Left renal cortex interstitium (tissue), 4 donors: ENCODE measurements around the gene ZFYVE26. TPM values are rescaled to one million over a fixed set of nuclear protein-coding genes. Genes with fewer than 3 reads are reported as not detected.
"Not testable (repeated sequence)": the region's sequence is repeated elsewhere in the genome, so short reads cannot be mapped to it uniquely, and the experiment has no call there.

Source experiments
- DNase-seq, 4 donors: peaks; one replicate each; pipeline ENCODE4 v3.0.0-alpha.2; 2013; ENCODE audit warnings: low read depth in 4 of 4, low spot score in 2 of 4, missing footprints in 1 of 4
- polyA plus RNA-seq, 4 donors: library from polyadenylated mRNA; unstranded; fragments of 120-200 nt; gene quantifications; one replicate each; pipeline ENCODE4 v1.2.1, GENCODE V29; 2013; ENCODE audit not compliant: insufficient read length in 4 of 4

ZFYVE26 gene
- polyA plus RNA-seq, result 10 to 100 TPM; 14.1 to 19.0 (median 16.4) TPM

DNA sequence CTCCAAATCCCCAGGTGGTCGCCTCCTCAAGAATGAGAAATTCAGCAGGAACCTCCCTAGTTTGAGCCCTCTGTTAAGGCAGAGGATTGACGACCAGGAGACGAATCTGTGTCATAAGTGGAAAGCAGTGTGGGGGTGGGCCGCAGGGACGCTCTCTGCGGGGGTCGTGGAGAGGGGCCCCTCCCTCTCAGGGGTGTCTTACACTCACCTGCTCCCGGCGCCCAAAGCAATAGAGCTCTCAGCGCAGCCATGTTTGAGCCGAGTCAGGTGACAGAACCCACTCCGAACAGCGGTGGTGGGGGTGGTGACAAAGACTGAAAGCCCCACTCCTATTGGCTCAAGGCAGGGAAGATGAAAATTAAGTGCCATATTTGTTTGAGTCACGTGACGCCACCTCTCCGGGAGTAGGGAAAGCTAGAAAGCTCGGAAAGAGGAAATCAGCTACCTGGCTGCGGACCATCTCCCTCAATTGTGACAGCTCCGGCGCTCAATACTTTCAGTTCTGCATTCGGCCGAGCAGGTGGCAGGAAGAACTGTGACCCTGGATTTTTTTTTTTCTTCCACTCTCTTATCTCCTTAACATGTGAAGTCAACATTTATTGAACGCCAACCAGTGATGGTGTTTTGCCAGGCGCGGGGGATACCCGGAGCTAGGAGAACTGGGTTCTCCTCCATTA is at the start of gene ZFYVE26:
Gene ZFYVE26 (minus strand): TSS at position 265 of the 677 bp plus-strand sequence. CDS start 627 bp downstream, outside the sequence.
- DNase-seq, result peak; percentile 82 to 97 (median 90)

- DNase-seq, result no peak
These were observed 46.8 kb upstream of the ZFYVE26 start for GRCh38 chr14:67863223-67863622.

DNA sequence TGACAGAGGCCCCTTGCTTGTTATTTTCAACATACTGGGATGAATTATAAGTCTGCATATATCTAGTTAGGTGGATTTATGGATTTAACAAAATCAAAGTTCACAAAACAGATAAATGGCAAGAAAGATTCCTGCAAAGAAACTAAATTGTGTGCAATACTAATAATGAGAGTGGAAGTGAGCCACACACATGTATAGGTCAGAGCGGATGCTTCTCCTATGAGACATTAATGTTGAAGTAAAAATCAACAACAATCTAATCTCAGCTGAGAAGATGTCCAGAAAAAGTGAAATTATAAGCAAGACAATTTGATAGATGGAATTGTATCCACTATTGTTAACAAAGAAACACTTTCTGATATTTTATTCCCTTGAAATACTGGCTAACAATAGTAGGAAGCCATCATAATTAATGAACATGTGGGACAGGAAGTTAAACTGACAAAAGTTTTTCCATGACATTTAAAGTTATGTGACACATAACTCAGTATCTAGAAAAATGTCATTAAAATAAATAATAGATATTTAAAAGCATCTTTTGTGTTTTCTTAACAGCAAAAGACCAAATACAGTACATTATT is 42.9 kb upstream of the ZFYVE26 start:
- DNase-seq, result no peak

- no peak for DNase-seq
These were observed 41.5 kb upstream of the ZFYVE26 start for GRCh38 chr14:67857778-67858350.

- no peak for DNase-seq
These were observed 40.4 kb upstream of the ZFYVE26 start for GRCh38 chr14:67856827-67857226.

- DNase-seq, result no peak
These were observed 37.3 kb upstream of the ZFYVE26 start for GRCh38 chr14:67853715-67854114.

DNA sequence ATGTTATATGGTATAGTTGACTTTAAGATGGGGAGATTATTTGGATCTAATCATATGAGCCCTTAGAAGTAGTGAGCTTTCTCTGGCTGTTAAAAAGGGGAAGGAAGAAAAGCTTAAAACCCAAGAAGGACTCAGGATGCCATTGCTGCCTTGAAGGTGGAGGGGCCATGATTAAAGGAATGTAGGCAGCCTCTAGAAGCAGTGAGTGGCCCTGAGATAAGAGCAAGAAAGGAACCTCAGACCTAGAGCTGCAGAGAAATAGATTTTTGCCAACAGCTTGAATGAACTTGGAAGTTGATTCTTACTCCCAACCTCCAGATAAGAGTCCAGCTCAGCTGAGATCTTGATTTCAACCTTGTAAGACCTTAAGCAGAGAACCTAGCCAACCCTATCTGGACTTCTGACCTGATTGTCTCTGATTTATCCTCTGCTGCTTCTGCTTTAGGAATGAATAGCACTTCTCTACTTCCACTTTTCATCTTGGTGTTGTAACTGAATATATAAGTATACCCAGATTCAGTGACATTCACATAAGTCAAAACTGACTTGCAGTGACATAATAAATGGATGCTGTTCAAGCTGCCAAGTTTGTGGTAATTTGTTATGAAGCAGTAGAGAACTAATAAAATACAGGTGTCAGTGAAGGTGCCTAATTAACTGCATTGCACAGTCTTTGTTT is 36.7 kb upstream of the ZFYVE26 start:
- no peak for DNase-seq

GRCh38 chr14:67851785-67852410 is 35.5 kb upstream of the ZFYVE26 start:
- no peak for DNase-seq

DNA sequence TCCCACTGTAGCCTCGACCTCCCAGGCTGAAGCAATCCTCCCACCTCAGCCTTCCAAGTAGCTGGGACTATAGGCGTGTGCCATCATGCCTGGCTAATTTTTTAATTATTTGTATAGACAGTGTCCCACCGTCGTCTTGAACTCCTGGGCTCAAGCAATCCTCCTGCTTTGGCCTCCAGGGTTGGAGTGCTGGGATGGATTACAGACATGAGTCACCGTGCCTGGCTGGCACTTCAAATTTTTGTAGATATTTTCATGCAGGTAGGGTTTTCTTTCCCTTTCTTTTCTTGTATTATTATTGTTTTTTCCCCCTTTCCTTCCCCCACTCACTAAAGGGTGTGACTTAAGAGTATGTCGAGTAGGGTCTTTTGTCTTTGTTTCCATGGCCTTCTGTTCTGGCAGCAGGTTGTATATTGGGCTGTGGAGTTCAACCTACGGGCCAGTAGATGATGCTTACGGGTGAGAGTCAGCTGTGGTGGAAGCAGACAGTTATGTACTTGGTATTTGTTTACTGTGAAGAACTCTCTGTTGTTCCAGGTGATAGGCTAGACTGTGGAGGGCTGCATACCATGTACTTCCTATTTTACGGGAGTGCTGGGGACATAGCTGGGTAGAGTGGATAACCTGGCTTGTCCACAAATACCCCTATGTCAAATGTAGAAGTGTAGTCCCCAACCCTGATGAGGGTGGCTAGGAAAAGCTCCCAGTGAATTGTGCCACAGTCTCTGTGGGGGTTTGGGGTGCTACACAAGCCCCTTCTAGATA is 33.9 kb upstream of the ZFYVE26 start:
- DNase-seq, result no peak

GRCh38 chr14:67846029-67846610 is 29.7 kb upstream of the ZFYVE26 start:
- DNase-seq, result no peak

GRCh38 chr14:67837011-67837624 is 20.7 kb upstream of the ZFYVE26 start:
- DNase-seq, result peak in 3 of 4 donors; percentile 53 to 57 (median 55)

GRCh38 chr14:67835596-67835995 is 19.2 kb upstream of the ZFYVE26 start:
- no peak for DNase-seq

DNA sequence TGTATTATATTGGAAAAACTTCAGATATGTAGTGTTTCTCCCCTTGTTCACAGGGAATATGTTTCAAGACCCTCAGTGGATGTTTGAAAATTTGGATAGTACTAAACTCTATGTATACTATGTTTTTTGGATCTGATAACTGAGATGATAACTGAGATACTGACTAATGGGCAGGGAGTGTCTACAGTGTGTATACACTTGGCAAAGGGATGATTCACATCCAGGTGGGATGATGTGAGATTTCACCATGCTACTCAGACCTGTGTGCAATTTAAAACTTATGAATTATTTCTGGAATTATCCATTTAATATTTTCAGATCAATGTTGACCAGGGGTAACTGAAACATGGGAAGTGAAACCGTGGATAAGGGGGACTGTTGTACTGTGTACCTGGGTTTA is 17.0 kb upstream of the ZFYVE26 start:
- DNase-seq, result no peak

GRCh38 chr14:67831113-67831512 is 14.7 kb upstream of the ZFYVE26 start:
- no peak for DNase-seq

- no peak for DNase-seq
These were observed 4.7 kb upstream of the ZFYVE26 start for GRCh38 chr14:67821121-67821520.

DNA sequence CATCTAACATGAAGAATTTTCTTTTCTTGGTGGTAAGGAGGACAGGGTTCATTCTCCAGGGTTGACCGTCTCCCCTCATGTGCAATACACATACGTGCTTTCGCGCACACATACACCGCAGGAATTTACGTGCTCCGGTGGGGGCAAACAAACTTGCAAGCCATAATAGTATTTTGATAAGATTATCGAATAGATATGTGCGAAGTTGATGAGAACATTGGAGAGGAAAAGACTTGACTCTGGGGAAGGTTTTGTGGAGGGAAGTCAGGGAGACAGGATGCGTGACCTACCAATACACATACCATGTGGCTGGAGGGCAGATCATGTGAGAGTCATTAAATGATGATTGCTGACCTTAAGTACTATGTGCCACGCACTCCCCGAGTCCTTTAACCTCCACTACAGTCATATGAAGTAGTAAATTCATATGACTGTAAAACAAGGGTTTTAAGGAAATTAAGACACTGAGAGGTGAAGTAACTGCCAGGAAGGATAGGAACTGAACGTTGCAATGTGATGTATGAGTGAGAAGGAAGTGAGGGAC is 4.1 kb upstream of the ZFYVE26 start:
- peak in 1 of 4 donors; percentile 13 for DNase-seq

DNA sequence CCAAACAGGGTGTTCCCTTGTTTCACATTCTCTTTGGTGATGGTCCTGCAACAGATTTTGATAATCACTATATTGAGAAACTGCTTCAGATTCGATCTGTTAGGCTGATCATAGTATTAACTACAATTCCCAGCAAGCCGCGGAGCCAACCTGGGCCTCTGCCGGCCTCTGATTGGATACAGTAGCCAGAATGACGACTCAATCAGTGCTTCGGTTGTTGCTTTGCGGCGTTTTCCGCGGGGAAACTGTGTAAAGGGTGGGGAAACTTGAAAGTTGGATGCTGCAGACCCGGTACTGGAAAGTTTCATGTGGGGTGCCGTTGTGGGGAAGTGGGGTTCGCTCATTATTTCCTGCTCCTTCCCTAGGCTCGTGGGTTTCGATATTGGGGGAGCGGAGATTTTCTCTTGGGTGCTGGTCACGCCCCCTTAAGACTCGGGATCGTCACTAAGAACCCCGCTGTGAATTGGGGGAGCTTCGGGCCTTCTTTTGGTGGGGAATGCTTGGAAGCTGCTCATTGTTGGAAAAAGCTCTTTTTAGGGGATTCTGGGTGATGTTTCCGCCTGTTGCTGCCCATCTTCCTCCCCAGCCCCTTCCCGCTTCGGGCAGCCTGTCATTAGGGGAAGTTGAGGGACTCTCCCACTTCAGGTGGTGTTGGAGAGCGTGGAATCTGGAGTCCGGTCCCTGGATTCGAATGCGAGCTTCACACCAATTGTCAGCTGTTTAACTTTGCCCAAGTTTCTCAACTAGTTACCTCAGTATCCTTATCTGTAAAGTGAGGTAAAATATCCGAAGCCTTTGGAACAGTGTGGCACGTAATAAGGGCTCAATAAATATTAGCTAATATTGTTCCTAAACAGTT is 3.4 kb upstream of the ZFYVE26 start, which contains the start of gene RAD51B:
Gene RAD51B (plus strand): TSS at position 217 of the 859 bp plus-strand sequence.
- DNase-seq, result peak; percentile 78 to 91 (median 85)

DNA sequence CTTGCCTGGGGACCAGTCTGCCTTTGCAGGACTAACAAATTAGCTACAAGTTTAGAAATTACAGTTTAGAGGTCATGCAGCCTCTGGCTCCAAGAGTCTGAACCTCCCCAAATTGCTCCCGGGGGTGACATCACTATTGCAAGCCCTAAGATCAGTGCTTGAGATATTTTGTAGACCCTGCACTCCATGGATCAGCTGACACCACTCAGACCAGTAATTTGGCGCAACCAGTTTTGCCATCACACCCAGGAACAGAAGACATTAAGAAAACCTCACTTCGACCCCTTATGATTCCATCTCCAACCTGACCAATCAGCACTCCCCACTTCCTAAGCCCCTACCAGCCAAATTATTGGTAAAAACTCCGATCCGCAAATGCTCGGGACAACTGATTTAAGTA is 2.1 kb upstream of the ZFYVE26 start:
- DNase-seq, result not testable (repeated sequence)
